H1 (cell line): ENCODE measurements around the gene CIB2. TPM values are rescaled to one million over a fixed set of nuclear protein-coding genes. Genes with fewer than 3 reads are reported as not detected.

ENCODE experiments used
- CTCF ChIA-PET: fragments of 300-600 bp; sonication (Branson Sonifier 250); formaldehyde crosslinking; loops from one replicate; lab custom pipeline; 2021; ENCODE audit not compliant: partially characterized antibody; lab: Charles Lee
- POLR2A ChIA-PET: fragments of 300-600 bp; sonication (Branson Sonifier 250); formaldehyde crosslinking; loops from one replicate; lab custom pipeline; 2021; ENCODE audit warnings: inconsistent platforms; ENCODE audit not compliant: partially characterized antibody; lab: Charles Lee
- DNase-seq, 2 experiments: peaks; one replicate each; pipeline versions ENCODE4 v3.0.0 to v3.0.0-alpha.2; 2010 to 2022; ENCODE audit warnings: low spot score in 2 of 2, low read depth in 1 of 2, mixed read lengths in 1 of 2
- FAIRE-seq: peaks from 2 replicates; lab custom pipeline; 2011; peaks lifted over from hg19 to GRCh38; lab: Jason Lieb, UNC
- H2AFZ ChIP-seq: 2 replicates; pipeline ENCODE4 v1.8.1; 2012; ENCODE audit warnings: low read length, inconsistent platforms
- H2AK5ac ChIP-seq: 2 replicates; pipeline ENCODE4 v1.6.1; 2013; ENCODE audit warnings: low read depth, low read length
- H2BK120ac ChIP-seq: replicated peaks from 2 replicates; pipeline ENCODE3; 2013; ENCODE audit warnings: low read depth, low read length, inconsistent platforms
- H2BK12ac ChIP-seq: 2 replicates; pipeline ENCODE4 v1.6.1; 2013; ENCODE audit warnings: low read depth, low read length
- H2BK15ac ChIP-seq: 2 replicates; pipeline ENCODE4 v1.6.1; 2013; ENCODE audit warnings: low read length
- H2BK20ac ChIP-seq: 2 replicates; pipeline ENCODE4 v1.6.1; 2013; ENCODE audit warnings: low read length
- H2BK5ac ChIP-seq: 2 replicates; pipeline ENCODE4 v1.6.1; 2013; ENCODE audit warnings: low read depth, low read length
- H3K14ac ChIP-seq: 2 replicates; pipeline ENCODE4 v1.6.1; 2013; ENCODE audit warnings: inconsistent platforms; ENCODE audit not compliant: insufficient read length
- H3K18ac ChIP-seq: 2 replicates; pipeline ENCODE4 v1.6.1; 2013; ENCODE audit warnings: low read length; ENCODE audit errors: extremely low read depth
- H3K23ac ChIP-seq: 2 replicates; pipeline ENCODE4 v1.6.1; 2013; ENCODE audit warnings: inconsistent platforms; ENCODE audit not compliant: insufficient read length
- H3K23me2 ChIP-seq: 2 replicates; pipeline ENCODE4 v1.6.1; 2013; ENCODE audit warnings: low read depth, low read length
- H3K27ac ChIP-seq: 2 replicates; pipeline ENCODE4 v1.6.1; 2011; ENCODE audit warnings: low read depth, low read length, inconsistent platforms
- H3K27me3 ChIP-seq, 4 experiments: replicated peaks in 1 of 4; 1 replicate in 1 of 4; 2 replicates in 3 of 4; pipeline versions ENCODE4 v1.6.1 to v1.8.1; 2011 to 2013; ENCODE audit warnings: low read length in 3 of 4, mild to moderate bottlenecking in 3 of 4, inconsistent platforms in 2 of 4, mixed read lengths in 2 of 4, moderate library complexity in 1 of 4; ENCODE audit not compliant: control insufficient read depth in 3 of 4, insufficient read depth in 3 of 4; ENCODE audit errors: extremely low read depth in 1 of 4
- H3K36me3 ChIP-seq, 4 experiments: 2 replicates each; pipeline versions ENCODE4 v1.6.1 to v1.8.1; 2011 to 2013; ENCODE audit warnings: mild to moderate bottlenecking in 4 of 4, low read length in 3 of 4, moderate library complexity in 2 of 4, control low read depth in 1 of 4, inconsistent platforms in 1 of 4; ENCODE audit not compliant: insufficient read depth in 4 of 4, control insufficient read depth in 2 of 4
- H3K4ac ChIP-seq: replicated peaks from 2 replicates; pipeline ENCODE3; 2013; ENCODE audit warnings: low read length, low read depth, mixed read lengths, inconsistent platforms; ENCODE audit not compliant: insufficient read length
- H3K4me1 ChIP-seq, 4 experiments: replicated peaks in 1 of 4; 1 replicate in 1 of 4; 2 replicates in 3 of 4; pipeline versions ENCODE4 v1.6.1 to v1.8.1; 2011 to 2013; ENCODE audit warnings: low read length in 3 of 4, inconsistent platforms in 2 of 4, mixed read lengths in 1 of 4; ENCODE audit not compliant: insufficient read depth in 4 of 4, control insufficient read depth in 3 of 4
- H3K4me2 ChIP-seq, 2 experiments: 2 replicates each; pipeline versions ENCODE4 v1.6.1 to v1.8.1; 2011 to 2013; ENCODE audit warnings: low read depth in 2 of 2, low read length in 2 of 2, control low read depth in 1 of 2, inconsistent platforms in 1 of 2, mild to moderate bottlenecking in 1 of 2; ENCODE audit not compliant: insufficient read depth in 1 of 2
- H3K4me3 ChIP-seq, 4 experiments: fragments of 200-600, 300-600 bp in 1 of 4; sonication (generic), shearing (Covaris generic), sonication (Bioruptor Twin) in 1 of 4; 2 replicates each; pipeline versions ENCODE4 v1.5.1 to v1.8.1; 2011 to 2016; ENCODE audit warnings: low read length in 4 of 4, low read depth in 3 of 4, control low read depth in 2 of 4, inconsistent platforms in 2 of 4, mild to moderate bottlenecking in 2 of 4, mixed read lengths in 1 of 4, moderate library complexity in 1 of 4; ENCODE audit not compliant: insufficient read depth in 2 of 4; ENCODE audit errors: extremely low read depth in 1 of 4
- H3K56ac ChIP-seq: replicated peaks from 2 replicates; pipeline ENCODE3; 2013; ENCODE audit warnings: low read depth, mild to moderate bottlenecking, mixed read lengths, low read length, inconsistent platforms; ENCODE audit not compliant: insufficient read length
- H3K79me1 ChIP-seq: 2 replicates; pipeline ENCODE4 v1.6.1; 2013; ENCODE audit warnings: low read depth, low read length, control low read depth
- H3K79me2 ChIP-seq, 2 experiments: 2 replicates each; pipeline versions ENCODE4 v1.6.1 to v1.8.1; 2012 to 2013; ENCODE audit warnings: low read length in 2 of 2, mild to moderate bottlenecking in 2 of 2, inconsistent platforms in 1 of 2; ENCODE audit not compliant: insufficient read depth in 2 of 2, control insufficient read depth in 1 of 2
- H3K9ac ChIP-seq, 4 experiments: replicated peaks in 1 of 4; 1 replicate in 1 of 4; 2 replicates in 3 of 4; pipeline versions ENCODE4 v1.6.1 to v1.8.1; 2011 to 2013; ENCODE audit warnings: low read depth in 3 of 4, low read length in 3 of 4, control low read depth in 2 of 4, mild to moderate bottlenecking in 2 of 4, moderate library complexity in 2 of 4, inconsistent platforms in 1 of 4; ENCODE audit errors: extremely low read depth in 1 of 4
- H3K9me3 ChIP-seq, 2 experiments: 2 replicates each; pipeline versions ENCODE4 v1.6.1 to v1.8.1; 2012 to 2013; ENCODE audit warnings: mild to moderate bottlenecking in 2 of 2, moderate library complexity in 2 of 2, control low read depth in 1 of 2, inconsistent platforms in 1 of 2, low read depth in 1 of 2, low read length in 1 of 2, mixed read lengths in 1 of 2; ENCODE audit not compliant: insufficient read depth in 2 of 2
- H4K20me1 ChIP-seq, 2 experiments: replicated peaks in 1 of 2; 2 replicates each; pipeline versions ENCODE3 to v1.8.1; 2011 to 2013; ENCODE audit warnings: inconsistent platforms in 2 of 2, low read length in 2 of 2, mild to moderate bottlenecking in 1 of 2; ENCODE audit not compliant: insufficient read depth in 2 of 2, control insufficient read depth in 1 of 2
- H4K5ac ChIP-seq: 2 replicates; pipeline ENCODE4 v1.6.1; 2013; ENCODE audit warnings: low read length, low read depth, mixed read lengths, inconsistent platforms; ENCODE audit not compliant: insufficient read length
- H4K8ac ChIP-seq: 2 replicates; pipeline ENCODE4 v1.8.0; 2013; ENCODE audit warnings: mild to moderate bottlenecking, moderate library complexity, low read length, inconsistent platforms; ENCODE audit not compliant: insufficient read depth; ENCODE audit errors: extremely low read depth
- H4K91ac ChIP-seq: replicated peaks from 2 replicates; pipeline ENCODE3; 2013; ENCODE audit warnings: low read length, mixed read lengths, inconsistent platforms; ENCODE audit not compliant: insufficient read length
- CBX8 ChIP-seq: fragments of 300-800, 300-1000 bp; sonication (generic); IDR thresholded peaks from 2 replicates; pipeline ENCODE4 v1.7.1; 2016; ENCODE audit warnings: low read depth, low read length, borderline replicate concordance
- CEBPB ChIP-seq: IDR thresholded peaks from 2 replicates; pipeline ENCODE4 v1.6.1; 2012; ENCODE audit warnings: low read depth, low read length
- EZH2 ChIP-seq: fragments of 200-600 bp; sonication (generic); IDR thresholded peaks from 2 replicates; pipeline ENCODE4 v1.7.1; 2012; ENCODE audit warnings: low read depth, mild to moderate bottlenecking, moderate library complexity, low read length, inconsistent platforms; ENCODE audit not compliant: severe bottlenecking
- HDAC6 ChIP-seq: IDR thresholded peaks from one replicate; pipeline ENCODE4 v1.7.1; 2012; ENCODE audit warnings: low read depth, mild to moderate bottlenecking, inconsistent platforms, low read length, moderate library complexity
- KDM5A ChIP-seq: fragments of 200-600 bp; IDR thresholded peaks from 2 replicates; pipeline ENCODE4 v1.7.1; 2012; ENCODE audit warnings: mild to moderate bottlenecking, low read length, inconsistent platforms, mixed read lengths
- RBBP5 ChIP-seq: IDR thresholded peaks from 2 replicates; pipeline ENCODE4 v1.7.1; 2012; ENCODE audit warnings: low read depth, mild to moderate bottlenecking, inconsistent platforms, low read length, moderate library complexity, borderline replicate concordance
- RNF2 ChIP-seq: fragments of 200-900, 300-1000 bp; sonication (generic); IDR thresholded peaks from 2 replicates; pipeline ENCODE4 v1.7.1; 2016; ENCODE audit warnings: borderline replicate concordance, low read depth, mild to moderate bottlenecking, antibody characterized with exemption, low read length; ENCODE audit not compliant: poor library complexity, severe bottlenecking; ENCODE audit errors: missing control alignments
- SAP30 ChIP-seq: fragments of 300-600 bp; sonication (generic); IDR thresholded peaks from 2 replicates; pipeline ENCODE4 v1.7.1; 2012; ENCODE audit warnings: low read length, moderate library complexity, mild to moderate bottlenecking, inconsistent platforms; ENCODE audit not compliant: insufficient read depth, insufficient replicate concordance
- TAF7 ChIP-seq: optimal IDR thresholded peaks from 2 replicates; pipeline ENCODE3; 2011; ENCODE audit warnings: low read depth, mild to moderate bottlenecking, inconsistent platforms, low read length, moderate library complexity, borderline replicate concordance
- USF2 ChIP-seq: IDR thresholded peaks from 2 replicates; pipeline ENCODE4 v1.6.1; 2011; ENCODE audit warnings: low read length, improper control_type of control experiment
- whole genome bisulfite sequencing, 2 experiments: shearing (Covaris generic) in 1 of 2; methylation state at CpG; one replicate each; pipeline versions ENCODE4 v1.1.6 to v1.1.7; 2013 to 2015; ENCODE audit warnings: low lambda C conversion rate in 2 of 2, mixed read lengths in 2 of 2, inconsistent platforms in 1 of 2, low coverage in 1 of 2, missing lambda C conversion rate in 1 of 2; ENCODE audit not compliant: insufficient replicate concordance in 2 of 2, insufficient coverage in 1 of 2, insufficient read length in 1 of 2; ENCODE audit errors: extremely low coverage in 1 of 2, missing lambda C conversion rate in 1 of 2; 5-methylcytosine and 5-hydroxymethylcytosine counted together
- polyA plus RNA-seq, 7 experiments: library from polyadenylated mRNA; depleted of rRNA in 3 of 7; stranded (reverse) in 5 of 7; unstranded in 2 of 7; fragments of >200 nt in 5 of 7; fragments of 200-250 nt in 2 of 7; gene quantifications; 1 replicate in 5 of 7; 2 replicates in 1 of 7; 4 replicates in 1 of 7; pipeline versions ENCODE4 v1.2.1 to v1.2.3, GENCODE V29; 2011 to 2013; ENCODE audit warnings: missing spikeins in 2 of 7, mixed read lengths in 2 of 7
- total RNA-seq: library from RNA; stranded (reverse); fragmentation: NEBNext Ultra II Directional; extraction: Animal tissue kit (Norgen Biotek cat#: 25700); gene quantifications from 2 replicates; pipeline ENCODE4 v1.2.1, GENCODE V29; 2021
- TF ChIP-seq, protein P1 (sequence below): IDR thresholded peaks from 2 replicates; pipeline ENCODE4 v1.6.1; 2012; ENCODE audit warnings: inconsistent platforms

The CIB2 gene
- total and polyA plus RNA-seq, 2 of the 8 experiments (the other 6 are each of a cell fraction or from before 2014, with no cell fraction given) = 41.5 to 45.8 TPM

GRCh38 chr15:78061963-78062427 is 69.2 kb downstream of the CIB2 start:
- Histone ChIP-seq H3K14ac (no peak overlapping the region), H3K9ac (no peak overlapping the region)
- TF ChIP-seq HDAC6 (no peak), SAP30 (no peak), CEBPB (no peak), TAF7 (no peak), EZH2 (no peak), CBX8 (no peak), KDM5A (no peak), RBBP5 (no peak), USF2 (no peak), RNF2 (no peak)
- TF ChIP-seq, protein P1, sequence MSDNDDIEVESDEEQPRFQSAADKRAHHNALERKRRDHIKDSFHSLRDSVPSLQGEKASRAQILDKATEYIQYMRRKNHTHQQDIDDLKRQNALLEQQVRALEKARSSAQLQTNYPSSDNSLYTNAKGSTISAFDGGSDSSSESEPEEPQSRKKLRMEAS = no peak

More at GRCh38 chr15:78061963-78062427, 69.2 kb downstream of the CIB2 start:
- Histone ChIP-seq H4K91ac (no peak overlapping the region), H4K20me1 (peaks cover 1 to 4% of the 10 kb centered on the region in 2 experiments), H2BK15ac (no peak overlapping the region), H3K4ac (no peak overlapping the region), H3K18ac (no peak overlapping the region), H2AK5ac (no peak overlapping the region), H2BK120ac (no peak overlapping the region), H3K36me3 (no peaks in the 10 kb centered on the region), H3K23me2 (no peaks in the 10 kb centered on the region), H4K8ac (no peak overlapping the region), H3K79me1 (peaks cover 9% of the 10 kb centered on the region), H3K9me3 (no peaks in the 10 kb centered on the region), H3K56ac (no peak overlapping the region), H3K4me1 (peaks cover 4 to 15% (median 10%) of the 10 kb centered on the region in 4 experiments; a peak in 5 of 7 replicates), H4K5ac (no peak overlapping the region), H2BK12ac (no peak overlapping the region), H2BK20ac (no peak overlapping the region; the same call in 1 of the 2 replicates), H3K27me3 (no peaks in the 10 kb centered on the region; a peak in 1 of 7 replicates), H3K79me2 (peaks cover 0 to 39% of the 10 kb centered on the region in 2 experiments; a peak in 2 of 4 replicates), H3K23ac (no peak overlapping the region), H3K4me2 (no peak overlapping the region; a peak in 1 of 4 replicates), H3K27ac (no peak overlapping the region), H2BK5ac (no peak overlapping the region), H2AFZ (no peak overlapping the region), H3K4me3 (no peak overlapping the region)
- CTCF ChIA-PET = interaction anchor here (1.8 to 3.0 kb wide), 2 partner anchors 11 to 69 kb away, joined by 4 to 9 read pairs; partner anchors contain the start of gene CIB2
- FAIRE-seq (no peak), DNase-seq (no peak)
- 62% methylated on average over 6 of the region's 6 CpGs; no CpG with 5 or more reads in 1 of the 2 experiments for WGBS, 2 experiments
- POLR2A ChIA-PET = interaction anchor here (0.7 to 2.0 kb wide), 2 partner anchors 11 to 48 kb away, joined by 3 to 4 read pairs; no protein-coding TSS in a partner anchor
